HG03039 (cell line): ENCODE results near the gene TOR1AIP1.
"Not testable (repeated sequence)": the region's sequence is repeated elsewhere in the genome, so short reads cannot be mapped to it uniquely, and the experiment has no call there.

ENCODE experiments used
- ATAC-seq: cut with Tn5 transposase; IDR thresholded peaks from one replicate; pipeline ENCODE4 v1.9.1; 2021; ENCODE audit warnings: mild to moderate bottlenecking, moderate library complexity; ENCODE audit not compliant: unreplicated experiment

Gene TOR1AIP1, protein sequence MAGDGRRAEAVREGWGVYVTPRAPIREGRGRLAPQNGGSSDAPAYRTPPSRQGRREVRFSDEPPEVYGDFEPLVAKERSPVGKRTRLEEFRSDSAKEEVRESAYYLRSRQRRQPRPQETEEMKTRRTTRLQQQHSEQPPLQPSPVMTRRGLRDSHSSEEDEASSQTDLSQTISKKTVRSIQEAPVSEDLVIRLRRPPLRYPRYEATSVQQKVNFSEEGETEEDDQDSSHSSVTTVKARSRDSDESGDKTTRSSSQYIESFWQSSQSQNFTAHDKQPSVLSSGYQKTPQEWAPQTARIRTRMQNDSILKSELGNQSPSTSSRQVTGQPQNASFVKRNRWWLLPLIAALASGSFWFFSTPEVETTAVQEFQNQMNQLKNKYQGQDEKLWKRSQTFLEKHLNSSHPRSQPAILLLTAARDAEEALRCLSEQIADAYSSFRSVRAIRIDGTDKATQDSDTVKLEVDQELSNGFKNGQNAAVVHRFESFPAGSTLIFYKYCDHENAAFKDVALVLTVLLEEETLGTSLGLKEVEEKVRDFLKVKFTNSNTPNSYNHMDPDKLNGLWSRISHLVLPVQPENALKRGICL

DNA sequence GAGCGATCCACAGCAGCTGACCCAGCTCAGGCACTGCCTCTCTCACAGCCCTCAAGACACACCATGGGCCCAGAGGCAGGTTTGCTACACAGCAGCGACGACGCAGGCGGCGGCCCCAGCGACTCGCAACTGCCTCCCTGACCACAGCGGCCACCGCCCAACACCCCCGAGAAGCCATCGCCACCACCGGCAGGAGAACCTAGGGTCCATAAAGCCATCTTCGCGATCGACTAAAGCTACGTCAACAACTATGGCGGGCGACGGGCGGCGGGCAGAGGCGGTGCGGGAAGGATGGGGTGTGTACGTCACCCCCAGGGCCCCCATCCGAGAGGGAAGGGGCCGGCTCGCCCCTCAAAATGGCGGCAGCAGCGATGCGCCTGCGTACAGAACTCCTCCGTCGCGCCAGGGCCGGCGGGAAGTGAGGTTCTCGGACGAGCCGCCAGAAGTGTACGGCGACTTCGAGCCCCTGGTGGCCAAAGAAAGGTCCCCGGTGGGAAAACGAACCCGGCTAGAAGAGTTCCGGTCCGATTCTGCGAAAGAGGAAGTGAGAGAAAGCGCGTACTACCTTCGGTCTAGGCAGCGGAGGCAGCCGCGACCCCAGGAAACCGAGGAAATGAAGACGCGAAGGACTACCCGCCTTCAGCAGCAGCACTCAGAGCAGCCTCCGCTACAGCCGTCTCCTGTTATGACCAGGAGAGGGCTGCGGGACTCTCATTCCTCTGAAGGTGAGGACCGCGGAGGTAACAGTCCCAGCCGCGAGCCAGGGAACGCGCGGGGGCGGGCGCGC is at the start of gene TOR1AIP1:
Gene TOR1AIP1, plus strand, starts transcription at position 33 of the 787 bp plus-strand sequence. Its CDS starts 218 bp downstream, at position 251.
- peak; percentile 71 for ATAC-seq

DNA sequence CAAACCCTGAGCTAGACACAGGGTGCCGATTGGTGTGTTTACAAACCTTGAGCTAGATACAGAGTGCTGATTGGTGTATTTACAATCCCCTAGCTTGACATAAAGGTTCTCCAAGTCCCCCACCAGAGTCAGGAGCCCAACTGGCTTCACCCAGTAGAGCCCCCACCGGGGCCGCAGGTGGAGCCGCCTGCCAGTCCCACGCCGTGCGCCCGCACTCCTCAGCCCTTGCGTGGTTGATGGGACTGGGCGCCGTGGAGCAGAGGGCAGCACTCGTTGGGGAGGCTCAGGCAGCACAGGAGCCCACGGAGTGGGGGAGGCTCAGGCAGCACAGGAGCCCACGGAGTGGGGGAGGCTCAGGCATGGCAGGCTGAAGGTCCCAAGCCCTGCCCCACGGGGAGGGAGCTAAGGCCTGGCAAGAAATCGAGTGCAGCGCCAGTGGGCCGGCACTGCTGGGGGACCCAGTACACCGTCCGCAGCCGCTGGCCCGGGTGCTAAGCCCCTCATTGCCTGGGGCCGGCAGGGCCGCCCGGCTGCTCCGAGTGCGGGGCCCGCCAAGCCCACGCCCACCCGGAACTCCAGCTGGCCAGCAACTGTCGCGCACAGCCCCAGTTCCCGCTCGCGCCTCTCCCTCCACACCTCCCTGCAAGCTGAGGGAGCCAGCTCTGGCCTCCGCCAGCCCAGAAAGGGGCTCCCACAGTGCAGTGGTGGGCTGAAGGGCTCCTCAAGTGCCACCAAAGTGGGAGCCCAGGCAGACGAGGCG is 45.2 kb upstream of the TOR1AIP1 start:
- not testable (repeated sequence) for ATAC-seq

DNA sequence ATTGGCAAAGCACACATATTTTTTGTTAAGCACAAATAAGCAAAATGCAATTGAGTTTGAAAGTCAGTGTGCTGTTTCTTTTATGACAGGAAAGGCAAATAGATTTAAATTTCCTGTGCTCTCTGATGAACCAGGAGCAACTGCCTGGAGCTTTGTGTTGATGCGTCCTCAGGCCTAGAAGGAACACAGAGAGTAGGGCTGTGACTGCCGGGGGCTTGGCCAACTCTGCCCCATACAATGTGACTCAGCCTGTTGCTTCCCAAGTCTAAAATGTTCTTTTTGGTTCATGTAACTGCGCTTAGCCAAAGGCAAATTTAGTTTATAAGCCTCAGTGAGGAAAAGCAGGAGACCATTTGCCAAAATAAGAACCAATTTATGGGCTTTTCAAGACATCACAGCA is 42.0 kb upstream of the TOR1AIP1 start:
- ATAC-seq = no peak

DNA sequence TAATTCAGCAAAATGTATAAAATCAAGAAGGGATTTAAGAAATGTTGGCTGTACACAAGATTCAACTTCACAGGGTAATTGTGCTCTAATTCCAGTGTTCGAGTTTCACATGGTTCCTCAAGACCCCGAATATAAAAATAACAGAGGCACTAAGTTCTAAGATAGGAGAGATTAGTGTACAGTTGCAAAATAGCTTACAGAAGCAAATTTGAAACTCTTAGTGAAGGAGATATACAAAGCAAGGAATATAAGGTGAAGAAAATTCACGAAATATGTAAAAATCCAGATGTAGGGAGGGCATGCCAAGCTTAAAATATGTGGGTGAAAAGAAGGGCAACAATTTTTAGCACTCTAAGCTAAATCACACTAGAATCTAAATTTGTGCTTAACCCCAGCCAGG is 33.9 kb upstream of the TOR1AIP1 start:
- no peak for ATAC-seq

DNA sequence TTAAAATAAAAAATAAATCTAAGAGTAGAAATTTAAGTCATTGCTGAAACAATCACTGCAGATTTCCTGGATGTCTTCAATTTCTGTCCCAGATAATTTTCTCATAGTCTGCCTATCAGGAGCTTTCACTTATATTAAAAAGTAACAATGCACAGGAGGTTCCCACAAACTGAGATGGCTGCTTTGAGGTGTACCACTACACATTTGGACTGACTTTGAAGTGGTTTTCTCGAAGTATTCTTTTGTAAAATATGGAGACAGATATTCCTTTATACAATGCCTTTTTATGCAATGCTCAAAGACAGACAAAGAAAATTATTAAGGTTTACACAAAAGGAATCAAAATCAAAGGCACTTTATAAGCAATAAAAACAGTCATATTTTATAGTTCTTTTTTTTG is 29.0 kb upstream of the TOR1AIP1 start:
- ATAC-seq = no peak

DNA sequence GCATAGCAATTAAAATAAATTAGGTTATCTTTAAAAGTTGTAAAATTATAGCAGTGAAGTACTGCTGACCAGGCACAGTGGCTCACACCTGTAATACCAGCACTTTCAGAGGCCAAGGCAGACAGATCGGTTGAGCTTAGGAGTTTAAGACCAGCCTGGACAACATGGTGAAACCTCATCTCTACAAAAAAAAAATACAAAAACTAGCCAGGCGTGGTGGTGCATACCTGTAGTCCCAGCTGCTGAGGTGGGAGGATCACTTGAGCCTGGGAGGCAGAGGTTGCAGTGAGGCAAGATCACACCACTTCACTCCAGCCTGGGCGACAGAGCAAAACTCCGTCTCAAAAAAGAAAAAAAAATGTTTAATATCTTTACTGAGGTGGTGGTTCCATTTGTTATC is 26.3 kb upstream of the TOR1AIP1 start:
- ATAC-seq = not testable (repeated sequence)

DNA sequence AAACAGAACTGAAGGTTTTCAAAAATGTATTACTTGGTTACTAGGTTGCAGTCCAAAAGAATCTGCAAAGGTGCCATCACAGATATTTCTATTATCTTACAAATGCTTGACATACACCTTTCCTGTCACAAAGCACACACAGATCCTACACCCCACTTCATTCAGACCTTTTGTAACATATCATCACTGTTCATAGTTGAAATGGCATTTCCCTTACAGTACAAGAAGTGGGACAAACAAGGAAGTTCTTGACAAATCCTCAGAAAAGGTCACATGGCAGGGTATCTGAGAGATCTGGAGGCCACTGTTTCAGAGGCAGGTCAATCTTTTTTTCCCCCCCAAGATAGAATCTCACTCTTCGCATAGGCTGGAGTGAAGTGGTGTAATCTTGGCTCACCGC is 25.8 kb upstream of the TOR1AIP1 start:
- ATAC-seq = no peak

DNA sequence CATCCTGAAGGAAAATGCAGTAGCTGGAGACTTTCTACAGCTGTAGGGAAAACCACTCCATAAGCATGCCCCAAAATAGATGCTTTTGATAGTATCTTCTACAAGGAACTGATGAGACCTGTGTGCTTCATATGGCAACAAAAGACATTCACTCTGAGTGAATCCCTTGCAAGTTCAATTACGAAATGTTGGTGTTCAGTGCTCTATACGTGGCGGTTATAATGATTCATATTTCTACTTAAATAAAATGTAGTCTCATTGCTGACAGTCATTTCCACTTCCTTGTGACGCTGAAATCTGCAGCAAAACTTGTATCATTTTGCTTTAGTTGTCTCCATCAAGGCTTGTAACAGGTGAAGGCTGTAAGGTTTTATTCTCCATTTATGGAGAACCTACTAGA is 25.1 kb upstream of the TOR1AIP1 start:
- no peak for ATAC-seq

DNA sequence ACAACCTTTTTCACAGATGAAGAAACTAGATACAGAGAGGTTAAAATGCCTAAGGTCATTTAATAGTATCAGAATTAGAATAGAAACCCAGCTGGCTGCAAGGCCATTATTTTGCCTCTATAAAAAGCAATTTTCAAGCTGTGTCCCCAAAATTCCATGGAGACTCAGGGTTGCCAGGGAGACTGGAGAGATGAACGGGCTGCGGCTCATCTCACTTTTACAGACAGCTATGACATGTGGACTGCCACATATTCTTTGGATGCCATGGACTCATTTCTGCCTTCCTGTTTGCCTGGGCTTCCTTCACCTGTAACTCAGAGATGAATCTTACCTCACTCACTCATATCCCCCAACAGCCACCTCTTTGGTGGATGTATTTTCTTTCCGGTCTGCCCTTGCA is 21.4 kb upstream of the TOR1AIP1 start:
- ATAC-seq = no peak

DNA sequence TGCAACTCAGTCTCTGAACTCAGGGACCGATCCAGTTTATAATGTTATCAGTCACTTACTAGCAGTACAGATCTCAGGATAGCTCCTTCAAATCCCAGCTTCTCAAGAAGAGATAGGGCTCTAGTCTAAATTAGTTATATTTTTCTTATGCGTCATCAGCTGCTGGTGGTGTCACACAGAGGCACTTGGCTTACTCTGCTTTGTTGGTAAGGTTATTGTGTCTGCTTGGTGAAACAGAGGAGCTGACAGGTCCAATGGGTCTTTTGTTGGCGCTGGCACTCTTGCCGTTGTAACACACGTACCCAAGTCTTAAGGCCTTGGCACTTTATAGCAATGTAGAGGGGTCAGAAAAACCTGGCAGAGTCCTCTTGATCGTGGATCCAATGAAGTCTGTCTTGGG is 16.7 kb upstream of the TOR1AIP1 start:
- no peak for ATAC-seq

DNA sequence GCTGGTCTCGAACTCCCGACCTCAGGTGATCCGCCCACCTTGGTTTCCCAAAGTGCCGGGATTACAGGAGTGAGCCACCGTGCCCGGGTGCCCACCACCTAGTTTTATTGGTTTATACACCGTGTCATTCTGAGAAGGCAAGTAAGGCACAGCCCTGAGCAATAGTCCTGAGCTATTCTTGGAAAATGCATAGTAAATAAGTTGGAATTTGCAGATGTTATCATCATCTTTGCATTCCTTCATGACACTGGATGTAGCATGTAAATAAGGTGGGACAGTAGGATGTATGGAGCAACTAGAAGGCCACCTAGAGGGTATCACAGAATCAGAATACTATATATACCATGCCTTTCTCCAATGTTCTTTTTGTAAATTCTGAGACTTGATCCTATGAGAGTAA is 15.5 kb upstream of the TOR1AIP1 start:
- ATAC-seq = no peak

DNA sequence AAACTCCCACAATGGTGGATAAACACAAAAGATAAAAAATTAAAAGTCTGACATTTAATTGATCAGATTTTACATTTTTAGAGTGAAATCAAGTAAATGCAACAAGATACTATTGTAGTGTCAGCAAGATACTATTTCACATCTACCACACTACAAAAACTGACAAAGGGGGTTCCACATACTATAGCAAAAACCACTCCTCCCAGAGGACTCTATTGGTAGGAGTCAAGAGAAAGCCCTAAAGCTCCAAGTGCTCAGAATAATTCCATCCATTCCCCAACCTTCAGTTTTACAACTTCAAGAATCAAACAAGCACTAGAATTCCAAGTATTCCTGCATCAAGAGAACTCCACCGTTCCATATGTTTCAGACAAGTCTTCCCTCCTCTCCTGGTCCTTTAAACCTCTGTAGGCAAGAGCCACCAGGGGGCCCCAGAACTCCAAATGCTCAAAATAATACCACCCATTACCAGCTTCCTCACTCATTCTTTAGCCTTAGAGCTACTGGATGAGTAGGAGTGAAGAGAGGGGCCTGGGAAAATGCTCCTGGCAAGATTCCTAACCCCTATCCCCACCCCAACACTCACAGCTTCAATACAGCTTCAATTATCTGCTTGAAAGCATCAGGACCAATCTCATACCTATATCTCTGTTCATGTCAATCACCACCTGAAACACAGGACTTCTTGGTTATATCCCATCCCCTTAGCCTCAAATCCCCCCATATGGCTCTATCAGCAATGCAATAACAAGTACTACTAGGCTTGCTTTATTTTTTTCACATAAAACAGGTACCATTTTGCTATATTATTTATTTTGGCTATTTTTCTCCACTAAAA is 14.4 kb upstream of the TOR1AIP1 start:
- no peak for ATAC-seq

DNA sequence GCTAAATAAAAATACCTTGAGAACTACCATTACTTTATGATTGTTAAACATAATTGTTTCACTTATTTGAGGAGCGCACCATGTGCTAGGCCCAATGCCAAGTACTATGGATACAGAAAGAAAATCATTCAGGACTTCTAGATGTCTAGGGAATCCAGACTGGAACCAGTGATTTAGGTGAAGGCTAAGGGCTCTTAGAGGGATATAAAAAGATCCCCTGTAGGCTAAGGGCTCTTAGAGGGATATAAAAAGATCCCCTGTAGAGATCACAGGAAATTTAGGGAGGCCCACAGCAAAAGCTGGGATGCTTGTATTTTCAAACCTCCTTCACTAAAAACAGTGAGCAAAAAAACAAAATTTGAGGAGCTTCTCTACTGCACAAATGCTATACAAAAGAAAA is 11.2 kb upstream of the TOR1AIP1 start:
- ATAC-seq = no peak

DNA sequence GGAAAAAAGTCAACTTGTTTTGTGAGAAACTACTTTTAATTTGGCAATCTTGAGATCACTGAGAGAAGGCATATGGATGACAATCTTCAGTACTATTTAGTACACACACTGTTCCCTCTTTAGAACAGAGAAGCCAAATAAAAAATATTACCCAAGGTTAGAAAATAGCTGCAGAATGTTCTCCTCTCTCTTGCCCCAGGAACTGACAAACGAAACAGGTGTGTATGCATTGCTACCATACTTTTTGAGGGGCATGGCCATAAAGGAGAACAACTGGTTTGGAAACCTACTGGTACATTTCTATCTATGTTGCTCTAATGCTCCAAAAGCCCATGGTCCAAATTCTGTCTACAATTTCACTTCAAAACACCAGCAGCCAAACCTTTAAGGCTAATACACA is 10.1 kb upstream of the TOR1AIP1 start:
- ATAC-seq = no peak

DNA sequence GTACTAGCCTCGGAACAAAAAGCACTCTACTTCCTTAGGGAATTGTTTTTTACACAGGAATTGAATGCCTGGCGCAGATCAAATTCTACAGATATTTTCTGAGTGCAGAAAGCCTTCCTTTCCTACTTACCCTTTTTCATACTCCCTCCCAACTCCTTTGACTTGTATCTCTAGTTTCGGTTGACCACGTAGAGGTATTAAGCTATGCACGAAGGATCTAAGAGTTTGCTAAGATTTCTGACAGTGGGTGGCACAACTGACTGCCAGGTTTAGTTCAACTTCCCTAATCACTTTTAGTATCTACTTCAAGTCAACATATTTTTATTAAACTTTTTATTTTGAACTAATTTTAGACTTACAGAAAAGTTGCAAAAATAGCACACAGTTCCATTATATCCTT is 9.5 kb upstream of the TOR1AIP1 start:
- no peak for ATAC-seq

DNA sequence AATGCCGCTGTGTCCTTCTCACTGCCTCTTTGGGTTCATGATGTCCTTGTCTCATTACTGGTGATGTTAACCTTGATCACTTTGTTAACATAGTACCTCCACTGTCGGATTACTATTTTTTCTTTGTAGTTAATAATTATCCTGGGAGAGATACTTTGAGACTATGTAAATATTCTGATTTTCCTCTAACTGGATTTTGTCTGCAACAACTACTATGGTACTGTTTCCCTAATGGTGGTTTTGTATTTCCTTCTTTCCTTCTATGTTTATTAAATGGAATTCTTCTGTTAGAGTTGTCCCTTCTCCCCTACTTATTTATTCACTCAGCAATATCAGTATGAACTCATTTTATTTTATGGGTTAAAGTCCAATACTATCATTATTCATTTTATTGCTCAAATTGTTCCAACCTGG is 8.6 kb upstream of the TOR1AIP1 start:
- no peak for ATAC-seq

DNA sequence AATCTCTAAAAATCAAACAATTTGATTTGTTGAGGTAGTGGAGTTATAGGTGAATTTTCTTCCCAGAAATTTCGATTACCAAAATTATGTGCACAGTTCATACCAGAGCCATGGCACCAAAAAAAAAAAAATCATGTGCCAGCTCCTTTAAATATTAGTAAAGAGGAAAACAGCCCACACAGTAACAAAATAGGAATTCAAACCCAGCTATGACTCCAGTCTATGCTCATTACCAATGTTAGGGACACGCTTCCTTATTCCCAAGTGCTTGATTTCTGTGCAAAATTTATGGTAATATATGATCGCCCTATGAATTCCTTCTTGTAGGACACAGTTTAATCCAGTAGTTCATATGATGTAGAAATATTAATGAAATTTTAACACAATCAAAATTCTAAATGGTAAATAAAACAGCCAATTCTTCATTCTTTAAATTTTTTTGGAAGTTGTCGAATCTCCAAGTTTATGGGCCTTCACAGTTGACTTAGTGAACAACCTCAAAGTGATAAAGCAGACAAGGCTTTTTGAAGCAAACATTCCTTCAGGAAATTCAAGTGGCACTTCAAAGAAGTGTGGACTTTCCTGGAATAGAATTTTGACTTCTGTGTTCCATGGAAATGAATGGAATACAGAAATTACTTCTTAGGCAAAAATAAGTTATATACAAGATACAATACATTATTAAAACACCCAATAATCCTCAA is 6.3 kb upstream of the TOR1AIP1 start:
- ATAC-seq = no peak

DNA sequence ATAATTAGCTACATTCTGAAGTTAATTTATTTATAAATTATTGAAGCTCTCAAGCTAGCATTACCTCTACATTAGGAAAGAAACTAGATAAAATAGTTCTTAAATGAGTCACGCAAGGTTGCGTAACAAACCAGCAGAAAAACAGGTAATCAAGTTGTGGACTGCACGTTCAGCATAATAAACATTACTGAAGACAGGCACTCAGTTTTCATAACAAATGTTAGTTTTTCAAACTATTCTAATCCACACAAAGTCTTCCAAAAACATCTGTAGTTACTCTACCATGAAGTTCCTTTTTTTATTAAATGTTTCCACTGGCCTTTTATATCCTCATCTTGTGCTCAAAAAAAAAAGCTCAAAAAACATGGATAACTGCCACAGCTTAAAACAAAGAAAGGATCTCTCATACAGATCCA is 5.8 kb upstream of the TOR1AIP1 start:
- no peak for ATAC-seq

DNA sequence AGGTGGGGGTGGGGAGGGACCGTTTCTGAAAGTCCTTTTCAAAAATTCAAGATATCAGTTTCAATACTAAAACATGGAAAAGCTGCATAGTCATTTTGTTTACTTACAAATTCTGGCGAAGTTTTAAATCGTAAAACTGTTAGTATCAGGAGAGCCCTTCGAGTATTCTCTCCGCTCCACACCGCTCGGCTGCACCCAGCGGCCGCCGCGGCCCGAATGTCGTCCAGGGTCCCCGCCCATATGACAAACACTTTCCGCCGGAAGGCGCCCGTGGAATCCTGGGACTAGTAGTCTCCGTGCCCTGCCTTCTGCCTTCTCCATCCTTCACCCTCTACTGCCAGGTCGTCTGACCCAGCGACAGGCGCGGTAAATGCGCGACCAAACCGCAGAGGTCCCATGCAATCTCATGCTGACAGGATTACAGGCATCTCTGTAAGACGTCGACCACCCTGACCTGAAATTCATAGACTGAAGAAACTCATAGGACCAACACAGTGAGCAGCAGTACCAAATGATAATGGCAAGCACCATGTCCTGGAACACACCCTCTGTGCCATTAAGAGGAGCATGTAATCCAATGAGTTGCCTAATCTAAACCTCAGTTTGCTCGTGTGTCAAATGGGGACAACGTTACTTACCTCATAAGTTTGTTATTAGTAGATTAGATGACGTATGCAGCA is 4.4 kb upstream of the TOR1AIP1 start, which contains the start of gene TOR1AIP2:
Gene TOR1AIP2, minus strand, starts transcription at position 218 of the 680 bp plus-strand sequence. CDS start 25,138 bp downstream, outside the sequence.
- peak; percentile 48 for ATAC-seq
